Activated CD8-positive, alpha-beta memory T cell treated with anti-CD3 and anti-CD28 coated beads, Interleukin-2, amount 50 U/mL, for 1 hour (primary cell): Measurements from ENCODE around the gene CEP170B.
"Not testable (repeated sequence)": the region's sequence is repeated elsewhere in the genome, so short reads cannot be mapped to it uniquely, and the experiment has no call there.

ENCODE experiments used
- DNase-seq: peaks from one replicate; pipeline ENCODE4 v3.0.0-alpha.2; 2020; ENCODE audit errors: extremely low read depth

Gene CEP170B

GRCh38 chr14:104844306-104845032 is 20.6 kb upstream of the CEP170B start:
- no peak for DNase-seq

- no peak for DNase-seq
Measured at GRCh38 chr14:104845033-104845666, 19.9 kb upstream of the CEP170B start.

DNA sequence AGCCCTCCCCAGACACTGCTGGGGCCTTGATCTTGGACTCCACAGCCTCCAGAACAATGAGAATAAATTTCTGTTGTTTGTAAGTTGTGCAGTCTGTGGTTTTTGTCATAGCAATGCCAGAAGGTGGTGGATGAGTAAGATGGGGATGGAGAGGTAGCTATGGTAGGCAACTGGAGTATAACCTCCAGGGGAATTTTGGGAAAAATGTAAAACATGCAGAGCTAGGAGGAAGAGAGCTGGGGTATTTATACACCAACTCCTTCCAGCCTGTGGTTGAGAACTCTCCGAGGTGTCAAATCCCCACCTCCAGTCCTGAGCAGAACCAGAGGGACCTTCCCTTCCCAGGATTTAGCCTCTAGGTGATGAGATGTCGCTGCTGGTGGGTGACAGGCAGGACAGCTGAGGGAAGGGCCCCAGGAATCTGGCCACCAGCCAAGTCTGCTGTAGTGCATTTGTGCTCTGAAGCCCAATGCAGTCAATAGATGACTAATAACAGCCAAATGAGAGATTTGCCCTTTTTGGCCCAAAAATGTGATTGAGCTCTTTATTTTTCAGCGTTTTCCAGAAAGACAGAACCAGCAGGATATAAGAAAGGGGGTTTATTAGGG is 19.1 kb upstream of the CEP170B start:
- DNase-seq: no peak

- no peak for DNase-seq
Measured at GRCh38 chr14:104852280-104852663, 12.8 kb upstream of the CEP170B start.

GRCh38 chr14:104855532-104856090 is 9.5 kb upstream of the CEP170B start:
- no peak for DNase-seq

DNA sequence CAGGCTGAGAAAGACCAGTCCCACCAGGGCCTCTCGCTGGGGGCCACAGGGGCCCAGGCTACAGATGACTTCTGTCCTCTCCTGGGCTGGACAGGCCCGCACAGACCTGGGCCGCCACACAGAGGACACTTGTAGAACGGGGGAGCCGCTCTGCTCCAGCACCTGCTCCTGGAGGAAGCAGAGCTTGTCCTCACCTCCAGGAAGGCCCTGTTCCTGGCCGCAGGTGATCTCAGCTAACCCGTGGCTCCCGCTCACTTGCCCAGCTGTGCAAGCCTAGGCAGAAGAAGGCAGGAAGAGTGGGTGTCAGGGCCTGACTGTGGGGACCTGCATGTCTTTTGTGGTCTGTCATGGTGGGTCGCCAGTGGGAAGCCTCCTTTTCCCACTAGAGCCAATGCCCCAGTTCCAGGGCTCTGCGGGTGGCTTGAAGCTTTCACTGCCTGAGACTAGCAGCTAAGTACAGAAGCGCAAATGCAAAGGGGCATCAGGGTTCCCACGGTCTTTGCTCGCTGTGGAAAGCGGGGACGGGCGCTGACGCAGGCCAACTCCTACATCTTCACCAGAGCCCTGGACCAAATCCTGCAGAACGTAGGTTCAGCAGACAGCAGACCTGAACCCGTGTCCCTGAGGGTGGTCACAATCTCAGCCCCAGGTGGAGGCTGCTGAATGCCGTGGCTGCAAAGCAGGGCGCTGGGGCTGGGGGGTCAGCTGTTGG is 8.8 kb upstream of the CEP170B start:
- no peak for DNase-seq

DNA sequence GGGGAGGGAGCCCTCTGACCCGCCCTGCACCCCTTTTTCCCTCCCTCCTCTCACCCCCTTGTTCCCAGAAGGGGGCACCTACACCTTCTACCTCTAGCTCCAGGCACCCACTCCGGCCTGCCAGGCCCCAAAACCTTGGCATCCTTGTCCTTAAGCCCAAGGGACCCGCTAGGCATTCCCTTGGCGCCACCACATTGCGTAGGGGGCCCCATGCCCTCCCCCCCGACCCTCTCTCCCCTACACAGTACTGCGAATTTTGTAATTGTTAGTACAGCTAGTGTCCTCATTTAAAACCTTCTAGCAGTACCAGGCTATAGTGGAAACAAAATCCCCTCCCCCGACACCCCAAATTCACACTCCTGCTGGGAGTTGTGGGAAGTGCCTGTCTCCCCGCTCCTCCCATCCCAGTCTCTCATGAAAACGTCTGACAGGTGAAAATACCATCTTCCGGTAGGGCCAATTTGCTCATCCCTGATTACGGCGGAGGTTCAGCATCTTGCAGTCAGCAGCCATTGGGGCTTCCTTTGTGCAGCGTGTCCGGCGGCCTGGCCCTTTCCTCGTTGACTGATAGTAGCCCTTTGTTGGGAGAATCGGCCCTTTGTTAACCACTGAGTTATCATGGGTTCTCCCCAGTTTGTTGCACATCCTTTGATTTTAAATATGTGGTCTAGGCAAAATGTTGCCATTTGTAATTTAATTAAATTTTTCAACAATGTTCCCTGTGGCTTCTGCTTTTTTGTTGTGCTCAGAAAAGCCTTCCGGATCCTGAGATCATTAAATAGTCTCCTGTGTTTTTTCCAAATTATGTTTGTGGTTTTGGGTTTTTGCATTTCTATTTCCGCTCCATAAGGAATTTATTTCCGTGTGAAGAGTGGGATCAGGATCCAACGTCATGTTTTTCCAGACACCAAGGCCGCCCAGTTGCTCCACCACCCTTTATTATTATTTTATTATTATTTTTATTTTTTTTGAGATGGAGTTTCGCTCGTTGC is 7.9 kb upstream of the CEP170B start:
- DNase-seq: no peak

DNA sequence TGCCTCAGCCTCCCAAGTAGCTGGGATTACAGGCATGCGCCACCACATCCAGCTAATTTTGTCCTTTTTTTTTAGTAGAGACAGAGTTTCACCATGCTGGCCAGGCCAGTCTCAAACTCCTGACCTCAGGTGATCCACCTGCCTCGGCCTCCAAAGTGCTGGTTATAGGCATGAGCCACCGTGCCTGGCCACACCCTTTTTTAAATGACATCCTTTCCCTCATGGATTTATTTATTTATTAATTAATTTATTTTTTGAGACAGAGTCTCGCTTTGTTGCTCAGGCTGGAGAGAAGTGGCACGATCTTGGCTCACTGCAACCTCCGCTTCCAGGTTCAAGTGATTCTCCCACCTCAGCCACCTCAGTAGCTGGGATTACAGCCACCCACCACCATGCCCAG is 7.1 kb upstream of the CEP170B start:
- not testable (repeated sequence) for DNase-seq

- no peak for DNase-seq
Measured at GRCh38 chr14:104858811-104859426, 6.1 kb upstream of the CEP170B start.

DNA sequence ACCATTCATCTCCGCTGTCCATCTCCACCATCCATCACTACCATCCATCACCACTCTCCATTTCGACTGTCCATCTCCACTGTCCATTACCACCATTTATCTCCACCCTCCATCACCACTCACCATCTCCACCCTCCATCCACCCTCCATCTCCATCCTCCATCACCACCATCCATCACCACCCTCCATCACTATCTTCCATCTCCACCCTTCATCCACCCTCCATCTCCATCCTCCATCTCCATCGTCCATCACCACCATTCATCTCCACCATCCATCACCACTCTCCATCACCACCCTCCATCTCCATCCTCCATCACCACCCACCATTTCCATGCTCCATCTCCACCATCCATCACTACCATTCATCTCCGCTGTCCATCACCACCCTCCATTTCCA is 5.2 kb upstream of the CEP170B start:
- no peak for DNase-seq

DNA sequence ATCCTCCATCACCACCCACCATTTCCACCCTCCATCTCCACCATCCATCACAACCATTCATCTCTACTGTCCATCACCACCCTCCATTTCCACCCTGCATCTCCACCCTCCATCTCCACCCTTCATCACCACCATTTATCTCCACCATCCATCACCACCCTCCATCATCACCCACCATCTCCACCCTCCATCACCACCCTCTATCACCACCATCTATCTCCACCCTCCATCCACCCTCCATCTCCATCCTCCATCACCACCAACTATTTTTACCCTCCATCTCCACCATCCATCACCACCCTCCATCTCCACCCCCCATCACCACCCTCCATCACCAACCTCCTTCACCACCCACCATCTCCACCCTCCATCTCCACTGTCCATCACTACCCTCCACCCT is 4.7 kb upstream of the CEP170B start:
- DNase-seq: no peak

GRCh38 chr14:104863131-104863862 is 1.8 kb upstream of the CEP170B start:
- no peak for DNase-seq

DNA sequence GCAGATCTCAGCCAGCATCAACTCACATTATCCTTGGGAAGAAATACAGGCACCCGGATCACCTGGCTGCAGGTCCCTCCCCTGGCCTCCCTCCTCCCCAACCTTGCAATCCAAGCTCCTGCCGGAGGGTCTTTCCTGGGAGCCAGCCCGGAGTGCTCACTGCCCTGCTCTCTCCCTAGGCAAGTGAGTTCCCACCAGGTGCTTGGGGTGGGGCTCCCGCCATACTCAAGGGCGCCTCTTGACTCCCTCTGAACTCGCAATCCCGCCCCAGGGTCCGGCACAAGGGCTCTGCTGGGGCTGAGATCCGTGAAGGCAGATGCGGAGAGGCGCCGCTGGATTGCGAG is 1.2 kb upstream of the CEP170B start:
- DNase-seq: no peak

DNA sequence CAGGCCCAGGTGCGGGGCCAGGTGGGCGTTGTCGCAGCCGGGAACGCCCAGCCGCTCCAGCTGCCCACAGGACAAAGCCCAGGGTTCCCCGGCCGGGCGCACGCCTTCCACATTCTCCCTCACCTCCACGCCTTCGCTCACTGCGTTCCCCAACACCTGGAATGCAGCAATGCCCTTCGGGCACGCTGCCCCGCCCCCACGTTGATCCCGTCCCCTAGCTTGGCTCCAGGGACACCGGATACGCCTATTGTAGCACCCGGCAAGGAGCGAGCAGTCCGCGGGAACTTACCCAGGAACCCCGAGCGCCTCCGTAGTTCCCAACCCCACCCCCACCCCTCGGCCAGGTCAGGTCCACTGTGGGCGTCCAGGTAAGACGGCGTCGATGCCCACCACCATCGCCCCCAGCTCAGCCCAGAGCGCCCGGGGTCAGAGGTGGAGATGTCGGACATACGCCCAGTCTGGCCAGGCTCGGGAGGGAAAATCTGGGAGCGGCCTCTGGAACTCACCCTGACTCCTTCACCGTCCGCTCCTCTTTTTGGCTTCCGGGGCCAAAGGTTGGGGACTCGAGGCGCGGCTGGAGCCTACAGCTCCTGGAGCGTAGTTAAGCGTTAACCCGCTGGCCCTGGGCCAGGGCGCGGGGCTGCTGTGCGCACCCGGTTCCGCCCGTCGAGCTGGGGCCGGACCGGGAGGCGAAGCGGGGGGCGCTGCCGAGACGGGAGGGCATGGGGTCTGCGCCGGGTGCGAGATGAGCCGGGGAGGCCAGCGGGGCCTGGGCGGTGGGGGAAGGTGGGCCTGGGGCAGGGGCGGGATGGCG is 594 bp upstream of the CEP170B start:
- no peak for DNase-seq

GRCh38 chr14:104865631-104866441 is 768 bp downstream of the CEP170B start:
- DNase-seq: no peak

DNA sequence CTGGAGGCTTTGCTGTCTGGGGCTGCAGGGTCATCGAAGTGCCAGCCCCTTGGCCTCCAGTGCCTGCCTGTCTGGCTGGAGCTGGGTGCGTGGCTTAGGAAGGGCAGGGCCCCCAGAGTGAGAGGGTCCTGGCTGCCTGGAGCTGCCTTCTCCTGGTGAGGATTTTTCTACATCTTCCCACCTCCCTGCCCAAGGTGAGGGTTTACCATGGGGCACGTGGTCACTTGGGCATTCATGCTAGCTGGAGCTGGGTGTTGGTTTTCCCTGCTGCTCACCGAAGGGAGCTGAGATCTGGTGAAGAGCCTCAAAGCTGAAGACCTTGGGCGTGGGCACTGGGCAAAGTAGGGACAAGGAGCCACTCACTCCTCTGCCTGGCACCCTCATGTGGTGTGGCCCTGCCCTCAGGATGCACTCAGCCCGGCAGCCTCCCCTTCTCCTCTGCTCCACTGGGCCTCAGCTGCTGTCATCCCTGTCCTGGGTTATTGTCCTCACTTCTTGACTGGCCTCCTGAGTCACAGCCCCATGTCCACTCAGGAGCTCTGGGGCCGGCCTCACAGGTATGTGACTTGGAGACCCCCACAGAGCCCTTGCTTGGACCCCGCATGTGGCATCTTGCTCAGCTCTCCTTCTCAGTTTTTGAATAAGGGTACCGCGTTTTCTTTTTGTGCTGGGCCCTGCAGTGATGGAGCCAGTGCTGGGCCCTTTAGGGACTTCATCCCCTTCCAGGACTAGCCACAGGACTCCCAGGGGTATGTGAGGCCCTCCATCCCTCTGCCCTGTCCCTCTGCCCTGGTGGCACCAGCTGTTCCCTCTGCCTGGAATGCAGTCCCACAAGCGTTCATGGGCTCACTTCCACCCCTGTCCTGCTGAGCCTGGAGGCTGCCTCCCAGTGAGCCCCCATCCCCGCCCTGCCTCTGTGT is 1.6 kb downstream of the CEP170B start:
- DNase-seq: no peak

- DNase-seq: no peak
Measured at GRCh38 chr14:104867371-104868059, 2.4 kb downstream of the CEP170B start.
